ENCODE measurements around the gene ANAPC16.

ANAPC16 gene

GRCh38 chr10:72233621-72234020 is 17.8 kb downstream of the ANAPC16 start:
- Histone ChIP-seq H3K36me3 (ENCODE audit: control insufficient read depth, low read depth, low read length) (peaks cover 30% of the 10 kb centered on the region), H3K9me3 (ENCODE audit: control insufficient read depth, low read depth, low read length) (no peaks in the 10 kb centered on the region), H3K4me1 (ENCODE audit: control insufficient read depth, low read depth, low read length) (peaks cover 8% of the 10 kb centered on the region), H3K27ac (ENCODE audit: low read length) (no peak overlapping the region), H3K27me3 (ENCODE audit: control insufficient read depth, insufficient read depth, low read length) (no peaks in the 10 kb centered on the region), H3K4me3 (ENCODE audit: low read length) (no peak overlapping the region), H3K9ac (ENCODE audit: low read length) (no peak overlapping the region)

DNA sequence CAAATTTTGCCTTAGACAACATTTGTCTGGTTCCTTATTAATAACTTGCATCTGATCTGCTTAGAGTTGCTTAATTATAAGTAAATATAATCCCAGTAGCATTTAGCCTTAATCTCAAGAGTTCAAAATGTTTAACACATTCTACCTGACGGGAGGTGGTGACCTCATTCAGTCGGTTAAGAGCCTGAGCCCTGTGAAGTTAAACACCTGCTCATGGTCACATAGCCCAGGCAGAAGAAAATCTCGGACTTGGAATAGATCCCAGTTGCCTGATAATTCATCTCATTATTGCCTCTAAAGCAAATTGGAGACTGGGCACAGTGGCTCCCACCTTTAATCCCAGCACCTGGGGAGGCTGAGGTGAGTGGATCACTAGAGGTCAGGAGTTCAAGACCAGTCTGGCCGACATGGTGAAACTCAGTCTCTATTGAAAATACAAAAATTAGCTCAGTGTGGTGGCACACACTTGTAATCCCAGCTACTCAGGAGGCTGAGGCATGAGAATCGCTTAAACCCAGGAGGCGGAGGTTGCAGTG is 18.8 kb downstream of the ANAPC16 start:
- Histone ChIP-seq H3K36me3 (ENCODE audit: control insufficient read depth, low read depth, low read length) (peaks cover 30% of the 10 kb centered on the region), H3K4me3 (ENCODE audit: low read length) (no peak overlapping the region), H3K27me3 (ENCODE audit: control insufficient read depth, insufficient read depth, low read length) (no peaks in the 10 kb centered on the region), H3K4me1 (ENCODE audit: control insufficient read depth, low read depth, low read length) (no peaks in the 10 kb centered on the region), H3K9ac (ENCODE audit: low read length) (no peak overlapping the region), H3K9me3 (ENCODE audit: control insufficient read depth, low read depth, low read length) (no peaks in the 10 kb centered on the region), H3K27ac (ENCODE audit: low read length) (no peak overlapping the region)

DNA sequence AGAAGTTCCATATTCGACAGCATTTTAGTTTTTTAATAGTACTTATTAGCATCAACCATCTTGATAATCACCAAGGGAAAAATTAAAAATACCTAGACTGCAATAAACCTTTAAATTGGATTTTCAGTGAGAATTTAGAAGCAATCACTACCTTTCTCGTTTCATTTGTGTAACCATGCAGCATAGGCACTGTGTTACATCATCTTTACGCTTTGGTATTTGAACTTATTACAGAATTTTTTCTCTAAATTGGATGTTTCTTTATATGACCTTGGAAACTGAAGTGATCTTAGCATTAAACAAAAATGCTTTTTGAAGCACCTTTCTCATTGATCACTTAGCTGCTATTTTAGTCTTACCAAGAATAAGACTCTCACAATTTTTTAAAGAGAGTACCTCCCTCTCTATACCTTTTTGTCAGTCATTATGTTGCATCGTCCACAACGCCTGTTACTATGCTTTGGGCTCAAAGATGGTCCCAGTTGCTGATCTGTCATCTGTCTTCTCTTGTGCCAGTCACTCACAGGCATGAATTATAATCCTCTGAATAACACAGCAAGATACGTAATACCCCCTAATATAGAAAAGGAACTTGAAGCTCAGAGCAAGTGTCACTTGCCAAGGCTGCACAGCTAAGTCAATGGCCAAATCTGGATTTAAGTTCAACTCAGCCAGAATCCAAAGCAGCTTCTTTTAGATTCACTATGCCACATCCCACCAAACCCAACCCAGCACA is 19.9 kb downstream of the ANAPC16 start:
- Histone ChIP-seq H3K4me3 (ENCODE audit: low read length) (no peak overlapping the region), H3K36me3 (ENCODE audit: control insufficient read depth, low read depth, low read length) (peaks cover 26% of the 10 kb centered on the region), H3K27ac (ENCODE audit: low read length) (no peak overlapping the region), H3K4me1 (ENCODE audit: control insufficient read depth, low read depth, low read length) (no peaks in the 10 kb centered on the region), H3K9ac (ENCODE audit: low read length) (no peak overlapping the region), H3K27me3 (ENCODE audit: control insufficient read depth, insufficient read depth, low read length) (no peaks in the 10 kb centered on the region), H3K9me3 (ENCODE audit: control insufficient read depth, low read depth, low read length) (no peaks in the 10 kb centered on the region)

DNA sequence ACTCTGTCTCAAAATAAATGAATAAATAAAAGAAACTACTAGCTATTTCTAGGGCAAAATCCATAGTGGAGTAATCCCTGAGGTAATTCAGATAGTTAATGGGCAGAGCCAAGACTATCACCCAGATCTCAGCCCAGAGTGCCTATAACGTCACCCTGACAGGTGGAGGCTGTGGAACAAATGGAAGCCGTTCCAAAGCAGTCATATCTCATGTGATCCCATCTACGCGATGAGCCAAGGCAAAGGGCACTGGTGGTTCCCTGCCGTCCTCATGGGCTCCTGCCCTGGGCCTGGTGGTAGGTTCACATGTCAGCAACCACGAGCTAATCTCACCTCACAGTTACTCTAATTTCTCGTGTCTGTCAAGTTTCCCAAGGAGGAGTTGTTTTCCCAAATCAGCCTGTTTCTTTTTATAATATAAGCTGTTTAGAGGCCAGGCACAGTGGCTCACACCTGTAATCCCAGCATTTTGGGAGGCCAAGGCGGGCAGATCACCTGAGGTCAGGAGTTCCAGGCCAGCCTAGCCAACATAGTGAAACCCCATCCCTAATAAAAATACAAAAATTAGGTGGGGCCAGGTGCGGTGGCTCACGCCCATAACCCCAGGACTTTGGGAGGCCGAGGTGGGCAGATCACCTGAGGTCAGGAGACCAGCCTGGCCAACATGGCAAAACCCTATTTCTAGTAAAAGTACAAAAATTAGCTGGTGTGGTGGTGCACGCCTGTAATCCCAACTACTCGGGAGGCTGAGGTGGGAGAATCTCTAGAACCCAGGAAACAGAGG is 22.8 kb downstream of the ANAPC16 start:
- Histone ChIP-seq H3K27me3 (ENCODE audit: control insufficient read depth, insufficient read depth, low read length) (no peaks in the 10 kb centered on the region), H3K4me3 (ENCODE audit: low read length) (no peak overlapping the region), H3K9ac (ENCODE audit: low read length) (no peak overlapping the region), H3K4me1 (ENCODE audit: control insufficient read depth, low read depth, low read length) (peaks cover 2% of the 10 kb centered on the region), H3K27ac (ENCODE audit: low read length) (no peak overlapping the region), H3K36me3 (ENCODE audit: control insufficient read depth, low read depth, low read length) (peaks cover 18% of the 10 kb centered on the region), H3K9me3 (ENCODE audit: control insufficient read depth, low read depth, low read length) (no peaks in the 10 kb centered on the region)

- Histone ChIP-seq H3K9ac (ENCODE audit: low read length) (no peak overlapping the region), H3K4me1 (ENCODE audit: control insufficient read depth, low read depth, low read length) (peaks cover 2% of the 10 kb centered on the region), H3K27ac (ENCODE audit: low read length) (no peak overlapping the region), H3K4me3 (ENCODE audit: low read length) (no peak overlapping the region), H3K27me3 (ENCODE audit: control insufficient read depth, insufficient read depth, low read length) (no peaks in the 10 kb centered on the region), H3K36me3 (ENCODE audit: control insufficient read depth, low read depth, low read length) (peaks cover 13% of the 10 kb centered on the region), H3K9me3 (ENCODE audit: control insufficient read depth, low read depth, low read length) (no peaks in the 10 kb centered on the region)
Observed at GRCh38 chr10:72239409-72239808, 23.6 kb downstream of the ANAPC16 start.

DNA sequence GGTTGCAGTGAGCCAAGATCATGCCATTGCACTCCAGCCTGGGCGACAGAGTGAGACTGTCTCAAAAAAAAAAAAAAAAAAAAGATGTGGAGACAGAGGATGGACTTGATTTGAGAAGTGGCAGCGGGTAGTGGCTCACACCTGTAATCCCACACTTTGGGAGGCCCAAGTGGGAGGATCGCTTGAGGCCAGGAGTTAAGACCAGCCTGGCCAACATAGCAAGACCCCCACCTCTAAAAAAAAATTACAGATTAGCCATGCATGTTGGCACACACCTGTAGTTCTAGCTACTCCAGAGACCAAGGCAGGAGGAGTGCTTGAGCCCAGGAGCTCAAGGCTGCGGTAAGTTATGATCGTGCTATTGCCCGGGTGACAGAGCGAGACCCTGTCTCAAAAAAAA is 24.6 kb downstream of the ANAPC16 start:
- no peaks in the 10 kb centered on the region for H3K27me3 ChIP-seq (ENCODE audit: control insufficient read depth, insufficient read depth, low read length)
- no peak overlapping the region for H3K27ac ChIP-seq (ENCODE audit: low read length)
- no peaks in the 10 kb centered on the region for H3K9me3 ChIP-seq (ENCODE audit: control insufficient read depth, low read depth, low read length)
- H3K4me1 ChIP-seq (ENCODE audit: control insufficient read depth, low read depth, low read length) = peaks cover 2% of the 10 kb centered on the region
- H3K9ac ChIP-seq (ENCODE audit: low read length) = no peak overlapping the region
- H3K36me3 ChIP-seq (ENCODE audit: control insufficient read depth, low read depth, low read length) = peaks cover 9% of the 10 kb centered on the region
- no peak overlapping the region for H3K4me3 ChIP-seq (ENCODE audit: low read length)

GRCh38 chr10:72241691-72242252 is 26.0 kb downstream of the ANAPC16 start:
- no peak overlapping the region for H3K4me3 ChIP-seq (ENCODE audit: low read length)
- H3K27ac ChIP-seq (ENCODE audit: low read length) = no peak overlapping the region
- peaks cover 2% of the 10 kb centered on the region for H3K4me1 ChIP-seq (ENCODE audit: control insufficient read depth, low read depth, low read length)
- no peak overlapping the region for H3K9ac ChIP-seq (ENCODE audit: low read length)
- H3K36me3 ChIP-seq (ENCODE audit: control insufficient read depth, low read depth, low read length) = no peaks in the 10 kb centered on the region
- H3K9me3 ChIP-seq (ENCODE audit: control insufficient read depth, low read depth, low read length) = no peaks in the 10 kb centered on the region
- H3K27me3 ChIP-seq (ENCODE audit: control insufficient read depth, insufficient read depth, low read length) = no peaks in the 10 kb centered on the region

- H3K9me3 ChIP-seq (ENCODE audit: control insufficient read depth, low read depth, low read length) = no peaks in the 10 kb centered on the region
- H3K4me1 ChIP-seq (ENCODE audit: control insufficient read depth, low read depth, low read length) = peaks cover 2% of the 10 kb centered on the region
- no peak overlapping the region for H3K27ac ChIP-seq (ENCODE audit: low read length)
Observed at GRCh38 chr10:72242675-72243074, 26.9 kb downstream of the ANAPC16 start.

GRCh38 chr10:72243822-72244437 is 28.1 kb downstream of the ANAPC16 start:
- no peaks in the 10 kb centered on the region for H3K9me3 ChIP-seq (ENCODE audit: control insufficient read depth, low read depth, low read length)
- H3K9ac ChIP-seq (ENCODE audit: low read length) = no peak overlapping the region
- H3K27ac ChIP-seq (ENCODE audit: low read length) = no peak overlapping the region
- H3K36me3 ChIP-seq (ENCODE audit: control insufficient read depth, low read depth, low read length) = no peaks in the 10 kb centered on the region
- no peaks in the 10 kb centered on the region for H3K27me3 ChIP-seq (ENCODE audit: control insufficient read depth, insufficient read depth, low read length)
- peaks cover 14% of the 10 kb centered on the region for H3K4me1 ChIP-seq (ENCODE audit: control insufficient read depth, low read depth, low read length)
- no peak overlapping the region for H3K4me3 ChIP-seq (ENCODE audit: low read length)

More at GRCh38 chr10:72242675-72243074, 26.9 kb downstream of the ANAPC16 start:
- Histone ChIP-seq H3K36me3 (ENCODE audit: control insufficient read depth, low read depth, low read length) (no peaks in the 10 kb centered on the region), H3K4me3 (ENCODE audit: low read length) (no peak overlapping the region), H3K27me3 (ENCODE audit: control insufficient read depth, insufficient read depth, low read length) (no peaks in the 10 kb centered on the region), H3K9ac (ENCODE audit: low read length) (no peak overlapping the region)

DNA sequence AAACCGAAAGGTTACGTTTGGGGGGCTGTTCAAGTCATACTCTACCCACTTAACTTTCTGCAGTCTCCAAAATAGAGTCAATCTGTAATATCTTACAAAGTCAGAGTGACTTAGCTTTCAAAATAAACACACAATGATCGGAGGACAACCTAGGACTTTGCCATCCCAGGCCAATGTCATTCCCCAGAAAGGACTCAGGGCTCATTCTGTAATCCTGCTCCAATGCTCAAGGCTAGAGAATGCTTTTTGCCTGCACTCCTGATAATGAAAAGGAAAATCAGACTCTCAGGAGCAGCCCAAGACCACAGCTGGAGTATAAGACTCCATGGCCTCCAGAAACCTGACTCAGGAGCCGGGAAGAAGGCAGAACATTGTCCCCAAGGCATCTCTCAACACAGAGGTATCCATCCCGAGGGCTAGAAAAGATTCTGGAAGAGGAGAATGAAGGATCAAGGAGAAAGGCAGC is 28.8 kb downstream of the ANAPC16 start:
- no peak overlapping the region for H3K27ac ChIP-seq (ENCODE audit: low read length)
- peaks cover 14% of the 10 kb centered on the region for H3K4me1 ChIP-seq (ENCODE audit: control insufficient read depth, low read depth, low read length)
- H3K27me3 ChIP-seq (ENCODE audit: control insufficient read depth, insufficient read depth, low read length) = no peaks in the 10 kb centered on the region
- no peak overlapping the region for H3K4me3 ChIP-seq (ENCODE audit: low read length)
- H3K9ac ChIP-seq (ENCODE audit: low read length) = no peak overlapping the region
- no peaks in the 10 kb centered on the region for H3K9me3 ChIP-seq (ENCODE audit: control insufficient read depth, low read depth, low read length)
- H3K36me3 ChIP-seq (ENCODE audit: control insufficient read depth, low read depth, low read length) = no peaks in the 10 kb centered on the region

- Histone ChIP-seq H3K36me3 (ENCODE audit: control insufficient read depth, low read depth, low read length) (no peaks in the 10 kb centered on the region), H3K4me3 (ENCODE audit: low read length) (no peak overlapping the region), H3K27ac (ENCODE audit: low read length) (no peak overlapping the region), H3K9ac (ENCODE audit: low read length) (no peak overlapping the region), H3K9me3 (ENCODE audit: control insufficient read depth, low read depth, low read length) (no peaks in the 10 kb centered on the region), H3K4me1 (ENCODE audit: control insufficient read depth, low read depth, low read length) (peaks cover 14% of the 10 kb centered on the region), H3K27me3 (ENCODE audit: control insufficient read depth, insufficient read depth, low read length) (no peaks in the 10 kb centered on the region)
Observed at GRCh38 chr10:72245949-72246525, 30.2 kb downstream of the ANAPC16 start.
